Left ventricle myocardium inferior (tissue), 1 donor: ENCODE measurements around the gene SERPINA3. TPM values are rescaled to one million over a fixed set of nuclear protein-coding genes. Genes with fewer than 3 reads are reported as not detected.

Experiments
- DNase-seq: peaks from one replicate; pipeline ENCODE4 v3.0.0-alpha.2; 2020
- H3K27ac ChIP-seq: fragments of 200-600 bp; replicated peaks from 2 replicates; pipeline ENCODE4 v1.8.0; 2021
- H3K27me3 ChIP-seq: fragments of 200-600 bp; 2 replicates; pipeline ENCODE4 v1.8.0; 2021; ENCODE audit warnings: low read depth
- H3K36me3 ChIP-seq: fragments of 200-600 bp; 2 replicates; pipeline ENCODE4 v1.8.0; 2021
- H3K4me1 ChIP-seq: fragments of 200-600 bp; 2 replicates; pipeline ENCODE4 v1.8.0; 2021
- H3K4me3 ChIP-seq: fragments of 200-600 bp; 2 replicates; pipeline ENCODE4 v1.8.0; 2021; ENCODE audit warnings: mild to moderate bottlenecking, moderate library complexity
- H3K9me3 ChIP-seq: fragments of 200-600 bp; replicated peaks from 2 replicates; pipeline ENCODE4 v1.8.0; 2021
- intact Hi-C: fragments of 100-400 bp; cut with micrococcal nuclease; formaldehyde crosslinking; loops from one replicate; pipeline ENCODE4 v1.11.0; 2022
- total RNA-seq: library from RNA; stranded (reverse); fragmentation: NEBNext Ultra II Directional; extraction: Animal tissue kit (Norgen Biotek cat#: 25700); gene quantifications from one replicate; pipeline ENCODE4 v1.2.1, GENCODE V29; 2021
- TF ChIP-seq, protein P1 (sequence below): fragments of 200-600 bp; IDR thresholded peaks from 2 replicates; pipeline ENCODE4 v1.8.0; 2021; ENCODE audit warnings: antibody characterized with exemption, mild to moderate bottlenecking, borderline replicate concordance
- donor health status: DM: no; HTN: yes; CAD: no; lungs with severe emphysema.

Gene SERPINA3
- total RNA-seq, 1 donor from 2014 or later: 45.5 TPM

GRCh38 chr14:94646481-94646880, 34.3 kb downstream of the SERPINA3 start:
- Histone ChIP-seq H3K4me1 (no peaks in the 10 kb centered on the region), H3K36me3 (no peaks in the 10 kb centered on the region), H3K27me3 (peaks cover 14% of the 10 kb centered on the region), H3K4me3 (no peak overlapping the region), H3K9me3 (peaks cover 22% of the 10 kb centered on the region), H3K27ac (no peak overlapping the region)
- intact Hi-C loops: no loop called here
- TF ChIP-seq, protein P1, sequence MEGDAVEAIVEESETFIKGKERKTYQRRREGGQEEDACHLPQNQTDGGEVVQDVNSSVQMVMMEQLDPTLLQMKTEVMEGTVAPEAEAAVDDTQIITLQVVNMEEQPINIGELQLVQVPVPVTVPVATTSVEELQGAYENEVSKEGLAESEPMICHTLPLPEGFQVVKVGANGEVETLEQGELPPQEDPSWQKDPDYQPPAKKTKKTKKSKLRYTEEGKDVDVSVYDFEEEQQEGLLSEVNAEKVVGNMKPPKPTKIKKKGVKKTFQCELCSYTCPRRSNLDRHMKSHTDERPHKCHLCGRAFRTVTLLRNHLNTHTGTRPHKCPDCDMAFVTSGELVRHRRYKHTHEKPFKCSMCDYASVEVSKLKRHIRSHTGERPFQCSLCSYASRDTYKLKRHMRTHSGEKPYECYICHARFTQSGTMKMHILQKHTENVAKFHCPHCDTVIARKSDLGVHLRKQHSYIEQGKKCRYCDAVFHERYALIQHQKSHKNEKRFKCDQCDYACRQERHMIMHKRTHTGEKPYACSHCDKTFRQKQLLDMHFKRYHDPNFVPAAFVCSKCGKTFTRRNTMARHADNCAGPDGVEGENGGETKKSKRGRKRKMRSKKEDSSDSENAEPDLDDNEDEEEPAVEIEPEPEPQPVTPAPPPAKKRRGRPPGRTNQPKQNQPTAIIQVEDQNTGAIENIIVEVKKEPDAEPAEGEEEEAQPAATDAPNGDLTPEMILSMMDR: no peak
- no peak for DNase-seq

GRCh38 chr14:94648801-94649200, 36.6 kb downstream of the SERPINA3 start:
- Histone ChIP-seq H3K4me3 (no peak overlapping the region), H3K27me3 (peaks cover 6% of the 10 kb centered on the region), H3K9me3 (peaks cover 22% of the 10 kb centered on the region), H3K4me1 (no peaks in the 10 kb centered on the region), H3K27ac (no peak overlapping the region), H3K36me3 (no peaks in the 10 kb centered on the region)
- intact Hi-C loops: no loop called here
- no peak for DNase-seq
- TF ChIP-seq, protein P1: no peak

GRCh38 chr14:94649543-94650443, 37.6 kb downstream of the SERPINA3 start:
- intact Hi-C loops: no loop called here
- no peaks in the 10 kb centered on the region for H3K27me3 ChIP-seq
- TF ChIP-seq, protein P1: no peak

DNA sequence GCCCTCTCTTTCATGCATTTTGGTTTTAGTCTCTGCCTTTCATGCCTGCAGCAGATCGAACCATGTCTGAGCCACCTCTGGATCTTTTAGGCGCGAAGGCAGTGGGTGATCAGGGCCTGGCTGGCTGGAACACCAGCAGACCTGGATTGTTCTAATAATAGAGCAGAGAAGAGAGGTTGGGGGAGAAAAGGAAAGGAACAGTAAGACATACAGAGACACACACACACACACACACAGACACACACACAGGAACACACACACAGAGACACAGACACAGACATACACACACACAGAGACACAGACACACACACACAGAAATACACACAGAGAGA, 38.2 kb downstream of the SERPINA3 start:
- DNase-seq: no peak
- no peaks in the 10 kb centered on the region for H3K27me3 ChIP-seq
- no peak overlapping the region for H3K27ac ChIP-seq
- no peaks in the 10 kb centered on the region for H3K36me3 ChIP-seq
- peaks cover 22% of the 10 kb centered on the region for H3K9me3 ChIP-seq
- intact Hi-C loops: no loop called here
- TF ChIP-seq, protein P1: no peak
- no peak overlapping the region for H3K4me3 ChIP-seq
- no peaks in the 10 kb centered on the region for H3K4me1 ChIP-seq

More at GRCh38 chr14:94649543-94650443, 37.6 kb downstream of the SERPINA3 start:
- Histone ChIP-seq H3K36me3 (no peaks in the 10 kb centered on the region), H3K4me1 (no peaks in the 10 kb centered on the region), H3K9me3 (peaks cover 22% of the 10 kb centered on the region), H3K4me3 (no peak overlapping the region), H3K27ac (no peak overlapping the region)
- DNase-seq: no peak

DNA sequence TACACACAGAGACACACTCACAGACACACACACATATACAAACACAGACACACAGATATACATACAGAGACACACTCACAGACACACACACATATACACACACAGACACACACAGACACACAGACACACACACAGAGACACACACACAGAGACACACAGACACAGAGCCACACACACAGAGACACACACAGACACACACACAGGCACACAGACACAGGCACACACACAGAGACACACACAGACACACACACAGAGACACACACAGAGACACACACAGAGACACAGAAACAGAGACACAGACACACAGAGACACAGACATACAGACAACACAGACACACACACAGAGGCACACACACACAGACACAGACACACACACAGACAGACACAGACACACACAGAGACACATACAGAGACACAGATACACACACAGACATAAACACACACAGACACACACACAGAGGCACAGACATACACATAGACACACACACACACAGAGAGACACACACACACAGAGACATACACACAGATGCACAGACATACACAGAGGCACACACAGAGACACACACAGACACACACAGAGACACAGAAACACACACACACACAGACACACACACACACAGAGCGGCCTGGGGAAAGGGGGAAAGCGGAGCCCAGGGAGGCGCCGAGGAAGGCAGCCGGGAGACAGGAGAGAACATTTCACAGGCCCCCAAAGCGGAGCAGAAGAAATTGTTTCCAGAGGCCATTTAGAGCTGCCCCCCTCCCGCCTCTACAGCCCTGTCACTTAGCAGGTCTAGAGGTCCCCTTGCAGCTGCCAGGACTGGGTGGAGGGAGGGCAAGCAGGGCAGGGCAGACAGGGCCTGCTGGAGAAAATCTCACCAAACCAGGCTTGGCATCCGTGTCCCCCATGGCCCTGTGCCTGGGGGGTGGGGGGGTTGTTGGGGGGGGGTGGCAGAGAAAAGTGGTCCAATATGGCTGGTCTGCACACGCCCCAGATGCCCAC, 38.9 kb downstream of the SERPINA3 start:
- TF ChIP-seq, protein P1: no peak
- Histone ChIP-seq H3K27me3 (no peaks in the 10 kb centered on the region), H3K4me1 (no peaks in the 10 kb centered on the region), H3K9me3 (peaks cover 22% of the 10 kb centered on the region), H3K27ac (no peak overlapping the region), H3K36me3 (no peaks in the 10 kb centered on the region), H3K4me3 (no peak overlapping the region)
- no peak for DNase-seq
- intact Hi-C loops: no loop called here
